T47D (cell line): Measurements from ENCODE around the gene JCAD.

Source experiments
- DNase-seq, 2 experiments: peaks; one replicate each; pipeline versions ENCODE4 v3.0.0 to v3.0.0-alpha.2; 2011 to 2012; ENCODE audit warnings: low read depth in 1 of 2, low spot score in 1 of 2
- JUND ChIP-seq: IDR thresholded peaks from 2 replicates; pipeline ENCODE4 v1.6.1; 2012; ENCODE audit warnings: low read depth
- in situ Hi-C: cut with HindIII; loops from 2 replicates; pipeline ENCODE4 v1.10.0; 2016; ENCODE audit warnings: low sequenced_read_pairs, low pct_unique_long_range_greater_than_20kb

The JCAD gene

DNA sequence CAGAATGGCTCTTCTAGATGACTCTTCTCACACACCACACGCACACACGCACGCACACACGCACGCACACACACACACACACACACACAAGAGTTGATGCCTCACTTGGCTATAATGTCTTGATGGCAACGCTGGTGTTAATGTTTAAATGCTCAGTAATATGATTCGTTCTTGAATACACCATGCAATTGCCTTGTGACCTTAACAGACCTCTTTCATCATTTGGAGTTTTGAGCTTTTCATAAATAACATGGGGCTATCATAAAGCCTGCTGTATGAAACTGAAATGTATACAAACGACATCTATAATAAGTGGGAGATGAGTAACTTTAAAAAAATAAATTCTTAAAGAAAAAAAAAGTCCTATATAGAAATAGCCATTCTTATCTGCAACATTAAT, 8.2 kb downstream of the JCAD start:
- TF ChIP-seq JUND: no peak
- in situ Hi-C loops: no loop called here
- no peak for DNase-seq

GRCh38 chr10:30050411-30050810, 9.0 kb downstream of the JCAD start:
- TF ChIP-seq JUND: no peak
- DNase-seq: no peak
- in situ Hi-C loops: no loop called here

DNA sequence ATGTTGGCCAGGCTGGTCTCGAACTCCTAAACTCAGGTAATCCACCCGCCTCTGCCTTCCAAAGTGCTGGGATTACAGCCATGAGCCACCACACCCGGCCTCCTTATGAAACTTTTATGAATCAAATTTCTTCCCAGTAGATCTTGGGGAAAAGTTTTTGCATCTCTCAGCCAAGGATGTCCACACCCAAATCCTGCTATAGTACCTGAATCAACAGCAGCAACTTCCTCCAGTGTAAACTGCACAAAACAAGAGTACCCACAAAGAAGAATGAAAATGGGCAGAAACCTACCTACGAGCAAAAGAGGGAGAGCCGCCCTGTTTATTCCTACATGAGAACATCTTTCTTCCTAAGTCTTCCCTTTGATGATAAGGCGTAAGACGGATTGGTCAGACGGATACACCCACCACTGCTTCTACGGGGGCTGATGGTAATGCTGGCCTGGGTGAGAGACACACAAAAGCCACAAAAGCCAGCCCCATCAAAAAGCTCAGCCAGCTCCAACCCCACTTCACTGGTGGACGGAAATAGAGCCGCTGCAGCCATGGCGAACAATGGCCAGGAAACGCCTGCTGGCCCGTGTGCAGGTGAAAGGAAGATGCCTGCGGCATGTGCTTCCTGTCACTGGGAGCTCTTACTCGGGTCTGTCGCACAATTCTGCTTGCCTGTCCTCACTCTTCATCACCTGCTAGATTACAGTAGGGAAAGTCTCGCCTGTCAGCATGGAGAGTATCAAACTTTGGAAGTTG, 10.4 kb downstream of the JCAD start:
- TF ChIP-seq JUND: no peak

DNA sequence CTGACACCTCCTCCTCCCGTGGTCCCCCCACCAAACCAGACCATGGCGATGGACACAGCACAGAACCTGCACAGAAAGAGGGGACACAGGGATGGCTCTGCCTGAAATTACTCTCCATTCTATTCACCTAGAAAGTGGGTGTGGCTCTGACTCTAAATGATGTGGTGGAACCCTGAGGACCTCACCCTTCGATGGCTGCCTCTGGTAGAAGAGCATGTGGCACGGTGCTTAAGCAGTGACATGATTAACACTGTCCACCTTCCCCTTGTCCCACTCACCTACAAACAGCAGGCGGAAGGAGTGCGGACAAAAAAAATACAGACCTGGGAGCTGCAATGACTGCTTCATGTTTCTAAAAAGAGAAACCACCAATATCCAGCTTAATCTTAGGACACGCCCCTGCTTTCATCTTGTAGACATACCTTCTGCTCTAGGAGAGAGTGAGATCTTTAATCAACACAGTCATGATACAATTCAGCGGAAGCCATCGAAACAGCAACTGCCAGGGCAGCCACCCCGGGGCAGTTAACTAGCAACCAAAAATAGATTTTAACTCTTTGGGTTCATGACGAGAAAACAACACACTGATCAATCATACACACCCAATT, 11.4 kb downstream of the JCAD start:
- DNase-seq: no peak
- in situ Hi-C loops: no loop called here
- TF ChIP-seq JUND: no peak

More for the DNA sequence above, 10.4 kb downstream of the JCAD start:
- in situ Hi-C loops: no loop called here
- no peak for DNase-seq

- TF ChIP-seq JUND: no peak
These were observed 12.0 kb downstream of the JCAD start for GRCh38 chr10:30047430-30047829.

GRCh38 chr10:30046476-30046875, 12.9 kb downstream of the JCAD start:
- no peak for DNase-seq
- no peak for TF ChIP-seq JUND
- in situ Hi-C loops: no loop called here

More at GRCh38 chr10:30047430-30047829, 12.0 kb downstream of the JCAD start:
- in situ Hi-C loops: no loop called here
- DNase-seq: no peak

GRCh38 chr10:30045961-30046360, 13.4 kb downstream of the JCAD start:
- in situ Hi-C loops: no loop called here
- no peak for DNase-seq

GRCh38 chr10:30043476-30044270, 15.7 kb downstream of the JCAD start:
- in situ Hi-C loops: no loop called here
- TF ChIP-seq JUND: no peak
- no peak for DNase-seq

More at GRCh38 chr10:30045961-30046360, 13.4 kb downstream of the JCAD start:
- no peak for TF ChIP-seq JUND

DNA sequence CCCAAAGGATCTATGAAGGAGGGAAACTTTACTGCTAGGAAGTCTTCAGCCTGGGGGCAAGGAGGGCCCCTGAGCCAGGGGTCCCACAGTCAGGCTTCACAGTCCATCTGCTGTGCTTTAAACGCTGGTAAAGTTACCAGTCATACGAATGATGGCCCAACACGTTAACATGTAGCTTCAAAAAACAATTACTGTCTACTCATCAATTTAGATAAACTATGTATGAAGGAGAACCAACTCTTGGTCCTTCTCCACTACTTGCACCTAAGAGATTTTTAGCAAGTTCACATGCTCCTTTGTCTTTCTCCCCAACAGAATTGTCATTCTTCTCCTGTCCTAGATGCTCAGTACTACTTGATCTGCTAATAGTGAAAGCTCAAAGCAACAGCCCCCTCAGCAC, 16.6 kb downstream of the JCAD start:
- DNase-seq: no peak
- TF ChIP-seq JUND: no peak
- in situ Hi-C loops: no loop called here

DNA sequence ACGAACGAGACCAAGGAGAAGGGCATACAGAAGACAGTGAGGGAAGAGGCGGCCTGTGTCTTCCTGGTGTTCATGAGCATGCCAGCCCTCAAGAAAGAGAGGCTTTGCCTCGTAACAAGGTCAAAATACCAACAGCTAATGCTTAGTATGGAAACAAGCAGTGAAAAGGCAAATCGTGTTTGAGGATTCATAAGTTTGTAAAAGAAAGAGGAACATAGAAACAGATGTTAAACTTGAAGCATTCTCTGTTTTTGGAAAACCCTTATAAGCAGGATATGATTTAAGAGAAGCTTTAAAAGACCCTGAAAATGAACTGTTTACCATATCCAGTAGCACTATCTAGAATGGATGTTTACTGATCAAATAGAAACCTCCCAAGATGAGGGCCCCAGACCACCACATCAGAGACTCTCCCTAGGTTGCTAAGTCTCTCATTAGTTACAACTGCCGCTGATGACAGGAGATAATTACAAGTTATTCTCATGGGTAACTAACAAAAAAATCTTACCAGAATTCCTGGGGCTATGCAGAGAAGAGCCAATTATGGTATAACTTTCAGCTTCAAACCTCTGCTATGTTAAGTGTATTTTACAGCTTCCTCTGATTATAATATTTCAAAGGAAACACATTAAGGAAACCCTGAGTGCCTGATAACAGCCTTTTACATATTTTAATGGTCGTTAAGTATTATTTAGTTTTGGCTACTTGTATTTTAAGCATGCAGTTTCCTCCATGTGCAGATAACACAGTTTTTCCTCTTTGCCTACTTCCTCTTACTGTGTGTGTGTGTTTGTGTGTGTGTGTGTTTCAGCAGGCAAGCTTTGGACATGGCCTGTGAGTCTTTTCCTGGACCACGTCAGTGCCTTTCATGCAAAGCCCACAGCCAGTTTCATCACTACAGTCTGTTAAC, 17.9 kb downstream of the JCAD start:
- no peak for TF ChIP-seq JUND
- DNase-seq: no peak
- in situ Hi-C loops: no loop called here

GRCh38 chr10:30040597-30040996, 18.8 kb downstream of the JCAD start:
- in situ Hi-C loops: no loop called here
- DNase-seq: no peak
- TF ChIP-seq JUND: no peak

GRCh38 chr10:30039988-30040387, 19.4 kb downstream of the JCAD start:
- no peak for TF ChIP-seq JUND
- DNase-seq: no peak
- in situ Hi-C loops: no loop called here
